Neuronal stem cell (in vitro differentiated cells): Measurements from ENCODE around the gene ALAD.

Source experiments
- DNase-seq: peaks from one replicate; pipeline ENCODE4 v3.0.0-alpha.2; 2013; ENCODE audit warnings: low spot score
- H2AFZ ChIP-seq: one replicate; pipeline ENCODE4 v1.6.1; 2013; ENCODE audit warnings: mild to moderate bottlenecking, low read length, inconsistent platforms
- H2AK5ac ChIP-seq: 2 replicates; pipeline ENCODE4 v1.6.1; 2013; ENCODE audit warnings: low read depth, mild to moderate bottlenecking, inconsistent platforms, low read length, moderate library complexity, mixed read lengths
- H2BK120ac ChIP-seq: 2 replicates; pipeline ENCODE4 v1.6.1; 2013; ENCODE audit warnings: low read depth, mild to moderate bottlenecking, inconsistent platforms, low read length, moderate library complexity, mixed read lengths
- H2BK12ac ChIP-seq: one replicate; pipeline ENCODE4 v1.6.1; 2013; ENCODE audit warnings: low read length, inconsistent platforms
- H2BK15ac ChIP-seq: 2 replicates; pipeline ENCODE4 v1.6.1; 2013; ENCODE audit warnings: mild to moderate bottlenecking, low read length, inconsistent platforms, mixed read lengths
- H2BK5ac ChIP-seq: one replicate; pipeline ENCODE4 v1.6.1; 2013; ENCODE audit warnings: inconsistent platforms, mild to moderate bottlenecking, low read length, moderate library complexity
- H3K14ac ChIP-seq: one replicate; pipeline ENCODE4 v1.6.1; 2013; ENCODE audit warnings: low read length, inconsistent platforms
- H3K18ac ChIP-seq: 2 replicates; pipeline ENCODE4 v1.6.1; 2013; ENCODE audit warnings: low read length, inconsistent platforms
- H3K23ac ChIP-seq: 2 replicates; pipeline ENCODE4 v1.6.1; 2013; ENCODE audit warnings: low read depth, mild to moderate bottlenecking, mixed read lengths, low read length, inconsistent platforms; ENCODE audit not compliant: poor library complexity
- H3K27ac ChIP-seq: replicated peaks from 3 replicates; pipeline ENCODE4 v1.5.1; 2013; ENCODE audit warnings: low read length, inconsistent platforms
- H3K27me3 ChIP-seq, 3 experiments: 2 replicates each; pipeline ENCODE4 v1.6.1; 2013; ENCODE audit warnings: low read length in 3 of 3, mild to moderate bottlenecking in 2 of 3, inconsistent platforms in 1 of 3, low read depth in 1 of 3, mixed read lengths in 1 of 3, moderate library complexity in 1 of 3; ENCODE audit not compliant: control insufficient read depth in 3 of 3, insufficient read depth in 3 of 3
- H3K36me3 ChIP-seq, 2 donors: replicated peaks in 1 of 2; 2 replicates each; pipeline ENCODE4 v1.6.1; 2013; ENCODE audit warnings: low read length in 2 of 2; ENCODE audit not compliant: control insufficient read depth in 2 of 2, insufficient read depth in 2 of 2
- H3K4ac ChIP-seq: 2 replicates; pipeline ENCODE4 v1.6.1; 2013; ENCODE audit warnings: inconsistent platforms, mild to moderate bottlenecking, low read length, moderate library complexity
- H3K4me1 ChIP-seq, 2 donors: 1 replicate in 1 of 2; 2 replicates in 1 of 2; pipeline ENCODE4 v1.6.1; 2013; ENCODE audit warnings: low read length in 2 of 2, low read depth in 1 of 2; ENCODE audit not compliant: control insufficient read depth in 2 of 2, insufficient read depth in 1 of 2
- H3K4me2 ChIP-seq: one replicate; pipeline ENCODE4 v1.6.1; 2013; ENCODE audit warnings: mild to moderate bottlenecking, low read length, inconsistent platforms; ENCODE audit not compliant: insufficient read depth, poor library complexity, severe bottlenecking
- H3K4me3 ChIP-seq, 2 donors: 2 replicates each; pipeline ENCODE4 v1.5.1; 2013; ENCODE audit warnings: low read length in 2 of 2, mild to moderate bottlenecking in 2 of 2, inconsistent platforms in 1 of 2, moderate library complexity in 1 of 2
- H3K79me1 ChIP-seq: one replicate; pipeline ENCODE4 v1.6.1; 2013; ENCODE audit warnings: low read depth, mild to moderate bottlenecking, inconsistent platforms, low read length, moderate library complexity
- H3K9ac ChIP-seq: one replicate; pipeline ENCODE4 v1.6.1; 2013; ENCODE audit warnings: mild to moderate bottlenecking, low read depth, low read length, inconsistent platforms; ENCODE audit not compliant: poor library complexity
- H3K9me3 ChIP-seq, 2 donors: replicated peaks in 1 of 2; 2 replicates each; pipeline versions ENCODE3 to v1.6.1; 2013; ENCODE audit warnings: low read length in 2 of 2, mild to moderate bottlenecking in 2 of 2, inconsistent platforms in 1 of 2, low read depth in 1 of 2, mixed read lengths in 1 of 2, moderate library complexity in 1 of 2; ENCODE audit not compliant: control insufficient read depth in 2 of 2, insufficient read depth in 1 of 2
- H4K8ac ChIP-seq: one replicate; pipeline ENCODE4 v1.6.1; 2013; ENCODE audit warnings: low read depth, mild to moderate bottlenecking, inconsistent platforms, low read length, moderate library complexity
- H4K91ac ChIP-seq: one replicate; pipeline ENCODE4 v1.6.1; 2013; ENCODE audit warnings: low read length, low read depth, mild to moderate bottlenecking, inconsistent platforms; ENCODE audit not compliant: poor library complexity
- WGBS, 2 donors: extraction: QIAGEN DNeasy Blood & Tissue Kit; methylation state at CpG; one replicate each; pipeline ENCODE4 v1.1.7; 2013; ENCODE audit warnings: missing lambda C conversion rate in 2 of 2, mixed read lengths in 1 of 2; ENCODE audit not compliant: insufficient read length in 2 of 2, insufficient replicate concordance in 1 of 2; ENCODE audit errors: extremely low coverage in 2 of 2; 5-methylcytosine and 5-hydroxymethylcytosine counted together

Gene ALAD

DNA sequence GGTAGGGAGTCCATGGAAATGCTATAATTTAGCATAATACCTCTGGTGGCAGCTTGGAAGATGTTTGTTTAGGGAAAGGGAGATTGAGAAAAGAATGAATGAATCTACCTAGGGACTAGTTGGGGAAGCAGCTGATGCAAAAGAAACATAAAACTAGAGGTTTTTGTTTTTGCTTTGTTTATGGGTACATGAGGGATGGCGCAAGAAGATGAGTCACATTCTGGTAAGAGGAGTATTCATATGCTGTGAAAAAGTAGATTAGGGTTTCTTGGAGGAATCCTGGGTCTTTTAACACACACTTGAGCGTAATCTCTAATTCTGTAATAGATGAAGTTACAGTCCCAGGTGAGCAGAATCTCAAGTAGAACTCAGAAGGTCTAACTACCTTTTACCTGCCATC lies 26.5 kb upstream of the ALAD start:
- Histone ChIP-seq H3K36me3 (no peaks in the 10 kb centered on the region), H3K79me1 (no peaks in the 10 kb centered on the region), H3K4me1 (peaks cover 4 to 8% of the 10 kb centered on the region in 2 donors), H2AFZ (no peak overlapping the region), H3K4me3 (no peak overlapping the region), H2BK120ac (no peak overlapping the region), H3K4me2 (no peak overlapping the region), H3K27me3 (no peaks in the 10 kb centered on the region), H2BK5ac (no peak overlapping the region), H4K8ac (no peak overlapping the region), H3K9ac (no peak overlapping the region), H3K4ac (no peak overlapping the region), H3K9me3 (no peaks in the 10 kb centered on the region), H2BK12ac (no peak overlapping the region), H3K18ac (no peak overlapping the region), H2AK5ac (no peak overlapping the region), H3K14ac (no peak overlapping the region), H2BK15ac (no peak overlapping the region), H3K27ac (no peak overlapping the region), H4K91ac (no peak overlapping the region), H3K23ac (no peak overlapping the region)
- DNase-seq: no peak
- no CpG with 5 or more reads among the region's 2 CpGs for WGBS, 2 donors

- Histone ChIP-seq H4K8ac (no peak overlapping the region), H2BK12ac (no peak overlapping the region), H3K23ac (no peak overlapping the region), H3K27me3 (no peaks in the 10 kb centered on the region), H2AFZ (no peak overlapping the region), H3K4me1 (peaks cover 4 to 8% of the 10 kb centered on the region in 2 donors), H2BK120ac (no peak overlapping the region), H3K4ac (no peak overlapping the region), H4K91ac (no peak overlapping the region), H3K36me3 (no peaks in the 10 kb centered on the region), H3K9ac (no peak overlapping the region), H3K18ac (no peak overlapping the region), H3K4me2 (no peak overlapping the region), H3K79me1 (no peaks in the 10 kb centered on the region), H3K14ac (no peak overlapping the region), H2AK5ac (no peak overlapping the region), H2BK5ac (no peak overlapping the region), H3K9me3 (no peaks in the 10 kb centered on the region), H3K4me3 (no peak overlapping the region), H3K27ac (no peak overlapping the region), H2BK15ac (no peak overlapping the region)
- no peak for DNase-seq
- WGBS, 2 donors: no CpG with 5 or more reads among the region's 1 CpG
These were observed 25.6 kb upstream of the ALAD start for GRCh38 chr9:113426701-113427100.

DNA sequence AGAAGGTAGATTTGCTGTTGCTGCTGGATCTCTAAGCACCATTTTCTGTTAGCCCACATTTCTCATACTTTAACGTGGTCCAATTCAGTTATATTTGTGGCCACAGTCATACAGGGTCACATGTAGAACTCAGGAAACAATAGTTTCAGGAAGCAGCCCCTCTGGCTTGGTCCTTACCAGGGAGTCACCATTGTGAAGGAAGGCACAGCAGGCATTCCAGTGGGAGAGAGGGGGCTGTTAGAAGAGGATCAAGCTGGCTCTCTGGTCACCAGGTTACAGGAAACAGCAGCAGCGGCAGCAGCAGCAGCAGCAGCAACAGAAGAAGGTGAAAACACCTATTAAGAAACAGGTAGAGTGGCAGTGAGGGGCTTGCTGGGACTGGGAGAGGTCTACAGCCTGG lies 24.0 kb upstream of the ALAD start:
- Histone ChIP-seq H3K4ac (no peak overlapping the region), H2BK120ac (no peak overlapping the region), H4K91ac (no peak overlapping the region), H3K36me3 (no peaks in the 10 kb centered on the region), H2AK5ac (no peak overlapping the region), H2AFZ (peak overlapping the region; percentile 86), H3K27me3 (no peaks in the 10 kb centered on the region), H3K4me3 (no peak overlapping the region), H3K18ac (peak overlapping the region; percentile 17), H4K8ac (no peak overlapping the region), H3K4me1 (peaks cover 4 to 8% of the 10 kb centered on the region in 2 donors), H2BK15ac (no peak overlapping the region), H3K14ac (no peak overlapping the region), H3K27ac (no peak overlapping the region), H3K79me1 (no peaks in the 10 kb centered on the region), H3K9ac (peak overlapping the region; percentile 22), H2BK5ac (no peak overlapping the region), H3K4me2 (no peak overlapping the region), H2BK12ac (no peak overlapping the region), H3K9me3 (no peaks in the 10 kb centered on the region), H3K23ac (no peak overlapping the region)
- DNase-seq: no peak
- WGBS, 2 donors: no CpG with 5 or more reads among the region's 2 CpGs

DNA sequence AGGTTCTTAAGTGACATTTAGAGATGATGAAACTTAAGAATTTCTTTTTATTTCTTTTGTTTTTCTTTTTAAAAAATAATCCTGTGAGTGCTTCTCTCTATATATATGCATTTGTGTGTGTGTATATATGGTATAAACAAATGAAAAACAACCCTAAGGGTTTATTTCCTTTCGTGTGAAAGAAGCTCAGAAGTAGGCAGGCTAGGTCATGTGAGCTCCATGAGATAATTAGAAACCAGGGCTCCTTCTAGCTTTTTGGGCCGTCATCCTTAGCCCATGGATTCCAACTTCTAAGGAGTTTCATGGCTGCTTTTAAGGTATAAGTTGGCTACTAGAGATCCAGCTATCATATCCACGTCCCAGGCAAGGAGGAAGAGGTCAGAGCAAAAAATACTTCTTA lies 20.6 kb upstream of the ALAD start:
- DNase-seq: no peak
- Histone ChIP-seq H3K9ac (no peak overlapping the region), H2BK5ac (no peak overlapping the region), H3K27me3 (no peaks in the 10 kb centered on the region), H2BK15ac (no peak overlapping the region), H3K27ac (no peak overlapping the region), H3K4me2 (no peak overlapping the region), H3K4me3 (no peak overlapping the region), H3K4me1 (peaks cover 4 to 8% of the 10 kb centered on the region in 2 donors), H3K9me3 (no peaks in the 10 kb centered on the region), H2AFZ (no peak overlapping the region), H3K4ac (no peak overlapping the region), H4K91ac (no peak overlapping the region), H2BK12ac (no peak overlapping the region), H3K36me3 (no peaks in the 10 kb centered on the region), H2AK5ac (no peak overlapping the region), H3K23ac (no peak overlapping the region), H2BK120ac (no peak overlapping the region), H4K8ac (no peak overlapping the region), H3K79me1 (no peaks in the 10 kb centered on the region), H3K14ac (no peak overlapping the region), H3K18ac (no peak overlapping the region)
- no CpG with 5 or more reads among the region's 3 CpGs for WGBS, 2 donors
